ENCODE measurements around the gene ACE2. TPM values are rescaled to one million over a fixed set of nuclear protein-coding genes. Genes with fewer than 3 reads are reported as not detected.
A peak's percentile ranks its signal among the peaks of the same experiment; 100 is the strongest.

The ACE2 gene
- total and polyA plus RNA-seq, 9 of the 15 experiments (the other 6 are each of a cell fraction or from before 2014, with no cell fraction given) = 0.03 to 0.09 (median 0.07) TPM; not detected in 6

- TF ChIP-seq ID3 (CRISPR knock-in tag; IDR thresholded peaks at IDR 0.05) (no peak), ID3 (tag; IDR thresholded peaks at IDR 0.05) (0 out of 2 replicates have a peak, but pooled peaks have one; percentile 23), JUN (IDR thresholded peaks at IDR 0.05; ENCODE audit: borderline replicate concordance, low read depth, low read length) (no peak), JUN (CRISPR knock-in tag; IDR thresholded peaks at IDR 0.05; ENCODE audit: borderline replicate concordance) (no peak), POLR2H (tag; IDR thresholded peaks at IDR 0.05; ENCODE audit: low read depth) (no peak), CREB3L1 (IDR thresholded peaks at IDR 0.05; ENCODE audit: borderline replicate concordance, low read depth) (no peak), CBX3 (IDR thresholded peaks at IDR 0.05; ENCODE audit: borderline replicate concordance in 1 of 2, low read length in 2 of 2) (peak in 1 of 2 experiments; percentile 46; a peak in 1 of 3 replicates), NBN (IDR thresholded peaks at IDR 0.05; ENCODE audit: low read depth) (no peak), CHD2 (IDR thresholded peaks at IDR 0.05; ENCODE audit: low read depth, low read length) (no peak), ZFPM2 (CRISPR knock-in tag; IDR thresholded peaks at IDR 0.05) (no peak), ASH1L (IDR thresholded peaks at IDR 0.05; ENCODE audit: borderline replicate concordance, low read depth, partially characterized antibody) (no peak), RAD21 (CRISPR knock-in tag; conservative IDR thresholded peaks at IDR 0.05 in 1 of 2, IDR thresholded peaks at IDR 0.05 in 1 of 2) (no peak), RBM25 (IDR thresholded peaks at IDR 0.05; ENCODE audit: low read depth, low read length, severe bottlenecking) (no peak), TEAD4 (IDR thresholded peaks at IDR 0.05; ENCODE audit: low read length) (peak; percentile 85), TEAD4 (CRISPR knock-in tag; IDR thresholded peaks at IDR 0.05; ENCODE audit: borderline replicate concordance) (no peak), CHAMP1 (IDR thresholded peaks at IDR 0.05) (peak; percentile 80; the same call in 1 of the 2 replicates), ARID1B (IDR thresholded peaks at IDR 0.05) (peak; percentile 92), ZNF384 (IDR thresholded peaks at IDR 0.05; ENCODE audit: low read depth, low read length) (no peak), HINFP (tag; conservative IDR thresholded peaks at IDR 0.05; ENCODE audit: low read depth) (no peak)
These were observed 20.7 kb downstream of the ACE2 start (continued) for GRCh38 chrX:15579778-15580747.
